IPS-18a (cell line): ENCODE results near the gene SRGAP2B.
"Not testable (repeated sequence)": the region's sequence is repeated elsewhere in the genome, so short reads cannot be mapped to it uniquely, and the experiment has no call there.

ENCODE experiments used
- H3K27ac ChIP-seq: one replicate; pipeline ENCODE4 v1.5.1; 2013; ENCODE audit warnings: low read length
- H3K27me3 ChIP-seq: one replicate; pipeline ENCODE4 v1.6.1; 2013; ENCODE audit warnings: mild to moderate bottlenecking, low read length; ENCODE audit not compliant: control insufficient read depth, insufficient read depth
- H3K36me3 ChIP-seq: one replicate; pipeline ENCODE4 v1.6.1; 2013; ENCODE audit warnings: low read depth, low read length; ENCODE audit not compliant: control insufficient read depth
- H3K4me1 ChIP-seq: one replicate; pipeline ENCODE4 v1.6.1; 2013; ENCODE audit warnings: low read depth, low read length; ENCODE audit not compliant: control insufficient read depth
- H3K4me3 ChIP-seq: one replicate; pipeline ENCODE4 v1.5.1; 2013; ENCODE audit warnings: low read length
- H3K9ac ChIP-seq: one replicate; pipeline ENCODE4 v1.6.1; 2013; ENCODE audit warnings: mild to moderate bottlenecking, low read length, moderate library complexity
- H3K9me3 ChIP-seq: one replicate; pipeline ENCODE4 v1.6.1; 2013; ENCODE audit warnings: low read depth, low read length; ENCODE audit not compliant: control insufficient read depth

SRGAP2B gene

DNA sequence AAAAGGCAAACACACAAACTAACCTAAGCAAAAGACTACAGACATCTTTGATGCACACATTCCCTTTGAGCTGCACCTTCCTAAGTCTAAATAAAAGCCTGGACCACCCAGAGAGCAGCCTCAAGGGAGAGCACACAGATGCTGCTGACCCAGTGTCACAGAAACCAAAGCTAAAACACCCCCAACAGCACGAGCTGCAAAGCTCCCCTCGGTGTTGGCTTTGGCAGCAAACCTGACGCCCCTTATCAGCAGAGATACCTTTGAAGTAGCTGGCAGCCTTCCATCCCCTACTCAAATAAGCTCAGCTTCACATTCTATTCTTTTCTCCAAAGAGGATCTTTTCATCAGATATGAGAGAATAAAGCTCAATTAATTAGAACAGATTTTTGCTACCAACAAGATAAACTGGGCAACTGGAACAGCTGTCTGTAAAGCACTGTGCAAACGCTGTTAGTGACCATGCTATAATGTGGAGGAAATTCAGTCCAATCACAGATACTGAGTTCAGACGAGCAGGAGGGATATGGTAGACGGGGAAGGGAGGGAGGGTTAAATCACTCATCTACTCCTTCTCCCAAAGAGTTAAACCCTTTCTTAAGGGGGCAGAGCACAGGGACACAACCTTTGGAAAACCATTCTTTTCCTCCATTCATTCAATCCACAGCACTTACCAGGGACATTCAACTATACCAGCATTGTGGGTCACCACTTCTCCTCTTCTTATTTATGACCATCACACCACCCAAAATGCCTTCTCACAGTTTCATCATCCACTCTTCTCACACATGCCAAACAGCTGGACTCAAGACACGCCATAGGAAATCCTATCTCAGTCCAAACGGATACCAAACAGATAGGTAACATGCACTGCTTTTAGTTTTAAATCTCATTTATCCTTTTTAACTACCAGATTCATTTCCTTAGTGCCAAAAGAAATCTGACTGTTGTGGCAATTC lies 148.3 kb downstream of the SRGAP2B start:
- not testable (repeated sequence) for H3K36me3 ChIP-seq, H3K9ac ChIP-seq, H3K4me3 ChIP-seq, H3K4me1 ChIP-seq, H3K27ac ChIP-seq, H3K27me3 ChIP-seq, H3K9me3 ChIP-seq

DNA sequence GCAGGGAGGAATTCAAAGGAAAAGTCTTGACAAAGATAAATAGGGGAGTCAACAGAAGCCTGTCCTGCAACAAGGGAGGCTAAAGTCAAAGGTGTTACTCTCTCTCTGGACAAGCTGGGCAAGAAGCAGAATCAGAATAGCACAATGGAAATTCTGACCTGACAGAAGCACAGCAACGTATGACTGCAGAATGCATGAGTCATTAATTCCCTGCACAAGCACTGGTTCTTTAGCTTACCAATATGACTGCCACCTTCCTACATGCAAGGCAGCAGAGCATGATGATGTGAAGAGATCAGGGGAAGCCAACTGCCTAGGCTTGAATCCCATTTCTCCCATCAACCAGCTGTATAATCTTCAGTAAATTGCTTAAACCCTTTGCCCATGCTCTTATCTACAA lies 153.4 kb downstream of the SRGAP2B start:
- H3K9ac ChIP-seq, H3K9me3 ChIP-seq, H3K4me1 ChIP-seq, H3K36me3 ChIP-seq, H3K4me3 ChIP-seq, H3K27me3 ChIP-seq, H3K27ac ChIP-seq: not testable (repeated sequence)

DNA sequence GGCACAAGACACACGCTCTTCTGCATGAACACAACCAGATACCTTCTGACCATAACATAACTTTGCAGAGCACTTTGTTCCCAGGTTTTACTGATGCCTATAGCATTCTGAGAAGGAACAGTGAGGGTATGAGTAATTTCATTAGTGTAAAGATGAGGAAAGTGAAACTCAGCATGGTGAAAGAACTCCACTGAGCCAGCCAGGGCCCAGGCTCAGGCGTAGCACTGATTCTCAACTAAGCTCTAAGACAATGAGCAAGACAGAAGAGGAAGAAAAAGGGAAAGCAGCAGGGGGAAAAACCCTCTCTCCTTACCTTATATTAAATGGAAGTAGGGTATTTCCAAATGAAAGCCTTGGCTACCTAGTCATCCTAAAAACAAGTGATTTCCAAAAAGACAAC lies 155.1 kb downstream of the SRGAP2B start:
- H3K36me3 ChIP-seq, H3K27ac ChIP-seq, H3K4me3 ChIP-seq, H3K9me3 ChIP-seq, H3K4me1 ChIP-seq, H3K27me3 ChIP-seq, H3K9ac ChIP-seq: not testable (repeated sequence)

DNA sequence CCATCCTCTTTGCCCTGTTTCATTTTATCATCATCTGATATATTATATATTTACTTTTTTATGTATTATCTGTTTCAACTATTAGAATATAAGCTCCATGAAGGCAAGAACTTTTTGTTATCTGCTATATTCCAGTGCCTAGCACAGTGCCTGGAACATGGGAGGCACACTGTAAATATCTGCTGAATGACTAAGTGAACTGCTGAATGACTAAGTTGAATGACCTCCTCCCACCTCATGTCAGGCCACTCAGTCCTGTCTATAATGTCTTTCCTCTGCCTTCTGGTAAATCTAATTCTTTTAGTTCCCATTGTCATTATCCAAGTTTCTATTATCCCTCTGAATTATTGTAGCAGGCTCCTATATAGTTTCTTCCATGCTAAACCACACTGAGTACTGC lies 156.5 kb downstream of the SRGAP2B start:
- not testable (repeated sequence) for H3K4me1 ChIP-seq, H3K27me3 ChIP-seq, H3K4me3 ChIP-seq, H3K9ac ChIP-seq, H3K9me3 ChIP-seq, H3K36me3 ChIP-seq, H3K27ac ChIP-seq

DNA sequence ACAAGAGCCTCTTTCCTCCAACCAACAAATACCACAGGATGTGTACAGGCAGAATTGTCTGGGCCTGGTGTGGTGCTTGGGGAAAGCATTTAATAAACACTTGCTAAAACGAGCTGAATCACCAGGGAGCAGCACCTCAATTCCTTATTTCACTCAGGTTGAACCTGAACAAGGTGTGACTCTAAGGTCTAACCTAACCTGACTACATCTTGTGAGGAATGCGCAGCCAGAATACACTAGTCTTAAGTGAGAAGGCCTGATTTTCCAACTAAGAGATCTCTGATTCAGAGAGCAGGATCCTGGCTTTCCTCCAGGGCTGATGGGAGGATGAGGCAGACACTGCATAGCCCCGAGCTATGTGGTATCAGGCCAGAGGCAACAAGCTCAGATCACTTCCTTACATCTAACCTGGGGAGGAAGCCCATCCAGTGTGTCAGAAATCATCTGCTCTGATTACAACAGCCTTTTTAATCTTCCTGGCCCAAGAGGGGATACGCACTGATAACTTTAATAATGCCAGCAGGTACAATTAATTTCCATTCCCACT lies 158.9 kb downstream of the SRGAP2B start:
- H3K9ac ChIP-seq, H3K4me3 ChIP-seq, H3K9me3 ChIP-seq, H3K36me3 ChIP-seq, H3K27ac ChIP-seq, H3K27me3 ChIP-seq, H3K4me1 ChIP-seq: not testable (repeated sequence)

DNA sequence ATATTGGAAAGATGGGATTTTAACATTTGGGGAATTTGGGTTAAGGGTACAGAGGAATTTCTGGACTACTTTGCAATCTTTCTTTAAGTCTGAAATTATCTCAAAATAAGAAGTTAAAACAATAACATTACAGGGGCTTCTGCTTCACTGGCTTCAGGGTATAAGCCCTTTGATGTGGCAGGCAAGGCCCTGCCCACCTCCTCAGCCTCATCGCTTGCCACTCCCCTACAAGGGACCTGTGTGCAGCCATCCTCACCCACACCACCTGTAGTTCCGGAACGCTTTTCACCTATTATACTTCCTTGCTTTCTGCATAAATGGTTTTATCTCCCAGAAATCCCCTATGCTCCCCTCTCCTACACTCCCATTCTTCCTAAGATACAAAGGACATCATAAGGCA lies 159.8 kb downstream of the SRGAP2B start:
- H3K4me3 ChIP-seq, H3K27ac ChIP-seq, H3K36me3 ChIP-seq, H3K9me3 ChIP-seq, H3K4me1 ChIP-seq, H3K27me3 ChIP-seq, H3K9ac ChIP-seq: not testable (repeated sequence)

DNA sequence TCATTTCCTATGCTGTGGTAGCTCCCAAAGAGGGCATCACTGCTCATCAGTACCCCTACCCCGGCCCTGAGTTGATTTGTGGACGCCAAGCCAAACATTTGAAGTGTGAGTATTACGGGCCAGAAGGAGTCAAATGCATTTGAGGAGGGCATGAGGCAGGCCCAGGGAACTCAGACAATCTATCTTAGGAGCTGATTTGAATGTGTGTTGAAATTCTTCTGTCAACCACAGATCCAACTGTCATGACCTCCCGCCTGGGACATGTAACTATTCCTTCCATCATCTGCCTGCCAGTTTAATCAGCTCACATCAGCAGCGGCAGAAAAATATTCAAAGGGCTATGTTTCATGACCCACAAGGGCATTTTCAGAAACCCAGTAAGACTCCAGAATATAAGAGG lies 162.1 kb downstream of the SRGAP2B start:
- not testable (repeated sequence) for H3K4me1 ChIP-seq

DNA sequence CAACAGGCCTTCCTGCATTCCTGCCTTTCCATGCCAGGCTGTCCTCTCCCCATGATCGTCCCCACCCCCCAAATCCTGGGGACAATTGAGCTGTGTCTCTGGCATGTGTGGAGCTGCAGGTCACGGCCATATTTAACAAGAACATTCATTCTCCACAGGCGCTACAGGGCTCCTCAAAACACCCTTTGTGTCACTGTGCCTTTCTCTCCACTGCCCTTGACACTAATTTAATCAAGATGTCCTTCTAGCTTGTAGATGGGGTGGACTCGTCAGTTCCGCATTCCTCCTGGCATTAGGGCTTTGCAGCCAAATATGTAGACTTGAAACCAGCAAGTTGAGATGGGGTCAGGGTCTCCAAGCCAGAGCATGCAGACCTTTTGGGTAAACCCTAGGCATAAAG lies 163.0 kb downstream of the SRGAP2B start:
- not testable (repeated sequence) for H3K36me3 ChIP-seq, H3K4me1 ChIP-seq, H3K9me3 ChIP-seq, H3K4me3 ChIP-seq, H3K27me3 ChIP-seq, H3K9ac ChIP-seq, H3K27ac ChIP-seq

More for the DNA sequence above, 162.1 kb downstream of the SRGAP2B start:
- not testable (repeated sequence) for H3K27me3 ChIP-seq, H3K27ac ChIP-seq, H3K4me3 ChIP-seq, H3K9me3 ChIP-seq, H3K9ac ChIP-seq, H3K36me3 ChIP-seq

DNA sequence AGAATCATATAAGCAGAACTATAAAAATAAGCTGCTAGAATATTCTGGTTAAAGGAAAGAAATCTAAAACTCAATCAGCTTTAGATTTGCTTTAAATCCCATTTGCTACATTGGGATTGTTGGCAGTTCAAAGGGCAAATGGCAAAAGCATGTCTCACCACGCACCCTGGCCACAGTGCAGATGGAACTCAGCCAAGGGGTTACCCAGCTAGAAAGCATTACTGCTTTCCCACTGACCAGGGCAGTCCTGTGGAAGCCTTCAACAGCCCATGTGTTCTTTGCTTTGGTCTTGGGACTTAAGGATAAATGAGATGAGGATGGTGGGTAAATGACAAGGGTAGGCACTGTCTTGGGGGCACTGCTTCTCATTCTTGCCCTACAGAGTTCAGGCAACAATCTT lies 163.6 kb downstream of the SRGAP2B start:
- H3K4me3 ChIP-seq, H3K27ac ChIP-seq, H3K9ac ChIP-seq, H3K36me3 ChIP-seq, H3K27me3 ChIP-seq, H3K4me1 ChIP-seq, H3K9me3 ChIP-seq: not testable (repeated sequence)

DNA sequence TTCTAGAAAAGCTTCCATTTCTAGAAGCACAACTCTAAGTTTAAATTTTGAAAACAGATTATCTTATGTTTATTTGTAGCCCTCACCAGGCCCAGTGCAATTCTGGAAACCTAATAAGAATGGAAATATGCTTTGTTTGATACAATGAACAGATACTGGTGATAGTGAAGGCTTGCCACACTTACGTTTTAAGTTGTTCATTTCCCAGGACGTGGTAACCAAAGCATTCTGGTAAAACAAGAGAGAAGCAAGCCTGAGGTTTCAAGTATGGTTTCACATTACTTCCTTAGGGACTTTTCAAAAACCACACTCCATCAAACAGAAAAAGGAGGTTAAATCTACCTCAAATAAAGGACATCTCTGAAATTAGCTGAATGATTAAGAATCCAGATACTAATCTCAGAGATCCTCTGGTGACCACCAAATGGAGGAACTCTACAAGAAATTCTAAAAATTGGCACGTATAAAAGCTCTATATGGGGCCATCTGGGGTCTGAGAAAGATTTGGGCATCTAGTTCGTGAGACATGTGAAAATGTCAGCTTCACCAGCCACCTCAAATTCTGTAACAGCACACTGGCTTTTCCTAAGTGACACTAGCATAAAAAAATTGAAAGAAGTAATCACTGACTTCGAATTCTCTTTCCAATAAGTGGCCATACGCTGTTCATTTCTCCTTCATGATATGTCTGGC lies 164.9 kb downstream of the SRGAP2B start:
- H3K36me3 ChIP-seq, H3K9me3 ChIP-seq: not testable (repeated sequence)

DNA sequence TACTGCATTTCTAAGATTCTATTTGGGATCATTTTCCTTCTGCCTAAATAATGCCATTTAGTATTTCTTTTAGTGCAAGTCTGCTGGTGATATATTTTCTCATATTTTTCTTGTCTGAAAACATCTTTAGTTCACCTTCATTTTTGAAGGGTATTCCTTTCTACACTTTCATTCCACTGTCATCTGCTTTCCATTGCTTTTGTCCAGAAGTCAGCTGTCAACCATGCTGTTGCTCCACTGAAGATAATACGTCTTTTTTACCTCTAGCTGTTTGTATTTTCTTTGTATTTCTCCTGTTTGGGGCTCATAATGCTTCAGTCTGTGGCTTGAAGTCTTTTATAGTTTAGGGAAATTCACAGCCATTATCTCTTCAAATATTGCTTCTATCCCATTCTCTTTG lies 167.8 kb downstream of the SRGAP2B start:
- H3K9me3 ChIP-seq, H3K4me1 ChIP-seq, H3K4me3 ChIP-seq, H3K9ac ChIP-seq, H3K27ac ChIP-seq, H3K27me3 ChIP-seq, H3K36me3 ChIP-seq: not testable (repeated sequence)

More for the DNA sequence above, 164.9 kb downstream of the SRGAP2B start:
- H3K27me3 ChIP-seq, H3K9ac ChIP-seq, H3K27ac ChIP-seq, H3K4me1 ChIP-seq, H3K4me3 ChIP-seq: not testable (repeated sequence)

DNA sequence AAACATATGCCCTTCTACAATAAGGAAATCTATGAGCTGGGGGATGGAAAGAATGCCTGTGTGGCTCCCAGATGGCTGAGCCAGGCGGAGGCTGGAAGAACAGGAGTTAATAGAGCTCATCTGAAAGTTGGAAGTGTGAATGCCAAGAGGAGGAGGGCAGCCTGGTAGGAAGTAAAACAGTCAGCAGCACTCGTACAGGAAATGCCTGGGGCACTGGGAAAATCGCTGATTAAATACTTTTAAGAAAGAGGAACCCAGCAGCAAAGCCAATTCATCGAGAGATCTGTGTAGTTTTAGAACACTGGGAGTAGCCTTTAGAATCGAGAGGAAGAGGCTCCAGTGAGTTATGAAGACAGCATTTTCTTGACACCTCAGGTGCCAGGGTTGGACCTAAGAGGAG lies 171.5 kb downstream of the SRGAP2B start:
- not testable (repeated sequence) for H3K9ac ChIP-seq, H3K9me3 ChIP-seq, H3K27ac ChIP-seq, H3K4me3 ChIP-seq, H3K36me3 ChIP-seq, H3K27me3 ChIP-seq, H3K4me1 ChIP-seq
